AG09319 (cell line): ENCODE data around the gene RABGAP1L.
"Not testable (repeated sequence)": the region's sequence is repeated elsewhere in the genome, so short reads cannot be mapped to it uniquely, and the experiment has no call there.

Experiments
- DNase-seq: peaks from one replicate; pipeline ENCODE4 v3.0.0-alpha.2; 2010; ENCODE audit warnings: low read depth; ENCODE audit errors: extremely low read depth
- TF ChIP-seq, protein P1 (sequence below): IDR thresholded peaks from 2 replicates; pipeline ENCODE4 v1.5.1; 2011; ENCODE audit warnings: low read depth, mild to moderate bottlenecking, inconsistent platforms, low read length, moderate library complexity

Gene RABGAP1L

DNA sequence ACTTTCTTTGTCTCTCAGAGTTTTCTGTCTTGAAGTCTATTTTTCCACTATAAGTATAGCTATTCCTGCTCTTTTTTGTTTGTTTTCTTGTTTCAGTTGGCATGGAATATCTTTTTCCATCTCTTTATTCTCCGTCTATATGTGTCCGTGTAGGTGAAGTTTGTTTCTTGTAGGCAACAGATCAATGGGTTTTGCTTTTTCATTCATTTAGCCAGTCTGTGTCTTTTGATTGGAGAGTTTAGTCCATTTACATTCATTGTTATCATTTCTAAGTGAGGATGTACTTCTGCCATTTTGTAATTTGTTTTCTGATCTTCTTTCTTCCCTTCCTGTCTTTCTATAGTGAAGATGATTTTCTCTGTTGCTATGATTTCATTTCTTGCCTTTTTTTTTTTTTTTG is 155.9 kb downstream of the RABGAP1L start:
- TF ChIP-seq, protein P1, sequence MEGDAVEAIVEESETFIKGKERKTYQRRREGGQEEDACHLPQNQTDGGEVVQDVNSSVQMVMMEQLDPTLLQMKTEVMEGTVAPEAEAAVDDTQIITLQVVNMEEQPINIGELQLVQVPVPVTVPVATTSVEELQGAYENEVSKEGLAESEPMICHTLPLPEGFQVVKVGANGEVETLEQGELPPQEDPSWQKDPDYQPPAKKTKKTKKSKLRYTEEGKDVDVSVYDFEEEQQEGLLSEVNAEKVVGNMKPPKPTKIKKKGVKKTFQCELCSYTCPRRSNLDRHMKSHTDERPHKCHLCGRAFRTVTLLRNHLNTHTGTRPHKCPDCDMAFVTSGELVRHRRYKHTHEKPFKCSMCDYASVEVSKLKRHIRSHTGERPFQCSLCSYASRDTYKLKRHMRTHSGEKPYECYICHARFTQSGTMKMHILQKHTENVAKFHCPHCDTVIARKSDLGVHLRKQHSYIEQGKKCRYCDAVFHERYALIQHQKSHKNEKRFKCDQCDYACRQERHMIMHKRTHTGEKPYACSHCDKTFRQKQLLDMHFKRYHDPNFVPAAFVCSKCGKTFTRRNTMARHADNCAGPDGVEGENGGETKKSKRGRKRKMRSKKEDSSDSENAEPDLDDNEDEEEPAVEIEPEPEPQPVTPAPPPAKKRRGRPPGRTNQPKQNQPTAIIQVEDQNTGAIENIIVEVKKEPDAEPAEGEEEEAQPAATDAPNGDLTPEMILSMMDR = no peak
- DNase-seq = no peak

DNA sequence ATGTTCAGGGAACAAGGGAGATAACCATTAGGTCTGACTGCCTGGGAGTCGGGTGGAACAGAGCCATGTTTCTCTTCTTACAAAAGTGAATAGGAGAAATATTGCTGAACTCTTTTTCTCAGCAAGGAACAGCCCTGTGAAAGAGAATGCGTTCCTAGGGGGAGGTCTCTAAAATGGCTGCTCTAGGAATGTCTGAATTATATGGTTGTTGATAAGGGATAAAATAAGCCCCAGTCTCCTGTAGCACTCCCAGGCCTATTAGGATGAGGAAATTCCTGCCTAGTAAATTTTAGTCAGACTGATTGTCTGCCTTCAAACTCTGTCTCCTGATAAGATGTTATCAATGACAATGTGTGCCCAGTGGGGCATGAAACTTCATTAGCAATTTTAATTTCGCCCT is 161.6 kb downstream of the RABGAP1L start:
- DNase-seq = not testable (repeated sequence)

DNA sequence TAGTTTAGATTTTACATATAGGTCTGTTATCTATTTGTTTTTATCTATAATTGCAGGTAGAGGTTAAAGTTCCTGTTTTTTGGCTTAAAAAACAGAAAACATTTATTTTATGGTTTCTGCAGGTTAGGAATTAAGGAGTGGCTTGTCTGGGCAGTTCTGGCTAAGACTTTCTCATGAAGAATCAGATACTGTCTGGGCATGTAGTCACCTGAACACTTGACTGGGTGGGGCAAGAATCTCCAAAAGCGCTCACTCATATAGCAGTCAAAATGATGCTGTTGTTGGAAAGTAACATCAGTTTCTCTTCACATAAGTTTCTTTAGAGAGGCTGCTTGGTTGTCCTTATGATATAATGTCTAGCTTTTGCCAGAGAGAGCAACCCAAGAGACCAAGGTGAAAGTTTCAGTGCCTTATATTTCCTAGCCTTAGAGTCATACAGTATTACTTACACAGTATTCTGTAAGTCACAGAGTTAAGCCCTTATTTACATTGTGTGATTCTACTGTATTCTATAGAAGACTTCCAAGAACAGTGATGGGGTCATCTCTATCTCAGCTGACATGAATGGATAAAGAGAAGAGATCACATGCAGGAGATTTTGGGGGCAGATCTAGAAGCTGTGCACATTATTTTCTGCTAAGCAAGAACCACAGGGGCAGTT is 163.0 kb downstream of the RABGAP1L start:
- no peak for DNase-seq
- TF ChIP-seq, protein P1 = no peak

DNA sequence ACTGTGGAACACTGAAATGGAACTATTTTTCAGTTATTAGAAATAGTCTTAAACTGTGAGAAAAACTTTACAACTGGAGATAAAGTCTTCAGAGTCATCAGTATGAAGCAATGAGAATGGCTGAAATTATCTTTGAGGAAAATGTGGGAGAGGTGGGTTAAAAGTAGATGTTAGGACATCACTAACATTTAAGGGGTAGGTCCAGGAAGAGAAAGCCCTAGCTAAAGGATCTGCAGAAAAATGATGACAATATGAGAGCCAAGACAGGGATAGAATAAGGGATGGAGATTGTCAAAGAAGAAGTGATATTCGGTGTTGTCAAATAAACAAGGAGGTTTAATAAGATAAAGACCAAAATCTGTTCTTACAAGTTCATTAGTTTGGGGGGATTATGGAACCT is 165.2 kb downstream of the RABGAP1L start:
- TF ChIP-seq, protein P1 = no peak
- no peak for DNase-seq

- no peak for DNase-seq
- TF ChIP-seq, protein P1 = no peak
These were observed 165.6 kb downstream of the RABGAP1L start for GRCh38 chr1:174324939-174325338.

- TF ChIP-seq, protein P1 = no peak
- DNase-seq = no peak
These were observed 167.0 kb downstream of the RABGAP1L start for GRCh38 chr1:174326278-174326677.

DNA sequence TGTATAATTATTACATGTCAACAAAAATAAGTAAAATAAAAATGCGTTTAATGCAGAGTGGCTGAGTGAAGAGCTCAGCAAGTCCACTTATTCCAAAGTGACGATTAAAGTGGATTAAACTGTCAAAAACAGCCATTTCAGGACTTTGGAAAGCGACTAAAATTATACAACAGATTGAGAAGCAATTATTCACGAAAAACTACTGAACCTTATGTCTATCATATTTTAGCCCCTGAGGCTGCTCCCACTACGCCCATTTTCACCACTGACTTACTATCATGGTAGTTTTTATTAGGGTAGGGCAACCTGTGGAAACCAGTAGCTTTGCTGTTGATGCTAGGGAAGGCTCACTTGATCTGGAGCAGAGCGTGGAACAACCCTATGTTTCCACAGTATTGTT is 174.1 kb downstream of the RABGAP1L start:
- DNase-seq = no peak
- TF ChIP-seq, protein P1 = no peak
